Measurements from ENCODE around the gene DDIAS.

- TF ChIP-seq CTCF (IDR thresholded peaks at IDR 0.05; ENCODE audit: low read length) (no peak), EZH2 (IDR thresholded peaks at IDR 0.05; ENCODE audit: borderline replicate concordance, low read length) (no peak)
These were observed 73.3 kb downstream of the DDIAS start for GRCh38 chr11:82974851-82975250.
